GM19025 (cell line): Measurements from ENCODE around the gene BMPR1B.

Source experiments
- ATAC-seq: cut with Tn5 transposase; IDR thresholded peaks from one replicate; pipeline ENCODE4 v1.9.1; 2021; ENCODE audit warnings: mild to moderate bottlenecking, low read depth, moderate library complexity; ENCODE audit not compliant: unreplicated experiment

Gene BMPR1B

GRCh38 chr4:94762326-94762725 lies 4.6 kb downstream of the BMPR1B start:
- no peak for ATAC-seq

GRCh38 chr4:94763005-94763404 lies 5.2 kb downstream of the BMPR1B start:
- no peak for ATAC-seq

- ATAC-seq = no peak
These were observed 5.7 kb downstream of the BMPR1B start for GRCh38 chr4:94763500-94763899.

- ATAC-seq = no peak
These were observed 6.3 kb downstream of the BMPR1B start for GRCh38 chr4:94764069-94764468.

- no peak for ATAC-seq
These were observed 7.4 kb downstream of the BMPR1B start for GRCh38 chr4:94765174-94765573.

- no peak for ATAC-seq
These were observed 7.9 kb downstream of the BMPR1B start for GRCh38 chr4:94765648-94766047.

GRCh38 chr4:94766856-94767255 lies 9.1 kb downstream of the BMPR1B start:
- no peak for ATAC-seq

- ATAC-seq = no peak
These were observed 9.7 kb downstream of the BMPR1B start for GRCh38 chr4:94767446-94767845.

- no peak for ATAC-seq
These were observed 25.0 kb downstream of the BMPR1B start for GRCh38 chr4:94782707-94783106.

- ATAC-seq = no peak
These were observed 33.9 kb downstream of the BMPR1B start for GRCh38 chr4:94791701-94792100.

- ATAC-seq = no peak
These were observed 41.1 kb downstream of the BMPR1B start for GRCh38 chr4:94798808-94799207.

- no peak for ATAC-seq
These were observed 43.3 kb downstream of the BMPR1B start for GRCh38 chr4:94801016-94801415.

GRCh38 chr4:94802091-94802490 lies 44.3 kb downstream of the BMPR1B start:
- no peak for ATAC-seq

- no peak for ATAC-seq
These were observed 45.4 kb downstream of the BMPR1B start for GRCh38 chr4:94803181-94803580.

- no peak for ATAC-seq
These were observed 46.9 kb downstream of the BMPR1B start for GRCh38 chr4:94804650-94805049.

- no peak for ATAC-seq
These were observed 48.6 kb downstream of the BMPR1B start for GRCh38 chr4:94806376-94806775.

- no peak for ATAC-seq
These were observed 53.9 kb downstream of the BMPR1B start for GRCh38 chr4:94811643-94812042.

GRCh38 chr4:94813221-94813620 lies 55.5 kb downstream of the BMPR1B start:
- ATAC-seq = no peak

GRCh38 chr4:94814237-94814636 lies 56.5 kb downstream of the BMPR1B start:
- no peak for ATAC-seq

- ATAC-seq = no peak
These were observed 61.8 kb downstream of the BMPR1B start for GRCh38 chr4:94819371-94820168.

- no peak for ATAC-seq
These were observed 68.5 kb downstream of the BMPR1B start for GRCh38 chr4:94826206-94826605.

- ATAC-seq = no peak
These were observed 69.8 kb downstream of the BMPR1B start for GRCh38 chr4:94827481-94828110.
